Naive thymus-derived CD8-positive, alpha-beta T cell (primary cell): ENCODE measurements around the gene NCKAP5. TPM values are rescaled to one million over a fixed set of nuclear protein-coding genes. Genes with fewer than 3 reads are reported as not detected.

Experiments
- ATAC-seq, 2 donors: fragments of 150-1000 bp; cut with Tn5 transposase in 1 of 2; sonication (Bioruptor Pico), chemical (Tn5 transposase) in 1 of 2; 1 replicate in 1 of 2; 2 replicates in 1 of 2; pipeline ENCODE4 v1.10.0; 2021; ENCODE audit warnings: mild to moderate bottlenecking in 2 of 2, moderate library complexity in 2 of 2
- POLR2A ChIA-PET: fragments of 350-600 bp; sonication (Branson Sonifier 250); formaldehyde crosslinking; loops from one replicate; lab custom pipeline; 2021; ENCODE audit warnings: antibody characterized with exemption; lab: Charles Lee
- DNase-seq, 10 donors: peaks; one replicate each; pipeline versions ENCODE4 v3.0.0 to v3.0.0-alpha.2; 2020 to 2022
- H3K27ac Mint-ChIP-seq, 10 donors: one replicate each; pipeline ENCODE4 v1.8.0; 2020 to 2022; ENCODE audit warnings: mild to moderate bottlenecking in 10 of 10, mixed read lengths in 10 of 10, moderate library complexity in 4 of 10, inconsistent platforms in 1 of 10
- H3K27me3 Mint-ChIP-seq, 5 donors: one replicate each; pipeline ENCODE4 v1.8.0; 2021 to 2022; ENCODE audit warnings: mixed read lengths in 5 of 5
- H3K36me3 Mint-ChIP-seq, 3 donors: one replicate each; pipeline ENCODE4 v1.8.0; 2020 to 2022; ENCODE audit warnings: mixed read lengths in 3 of 3, mild to moderate bottlenecking in 2 of 3, inconsistent platforms in 1 of 3
- H3K4me1 Mint-ChIP-seq, 4 donors: one replicate each; pipeline ENCODE4 v1.8.0; 2021 to 2022; ENCODE audit warnings: mixed read lengths in 4 of 4
- H3K4me3 Mint-ChIP-seq, 10 donors: one replicate each; pipeline ENCODE4 v1.8.0; 2020 to 2022; ENCODE audit warnings: mild to moderate bottlenecking in 10 of 10, mixed read lengths in 10 of 10, moderate library complexity in 6 of 10, inconsistent platforms in 1 of 10
- H3K9me3 Mint-ChIP-seq, 9 donors: one replicate each; pipeline ENCODE4 v1.8.0; 2020 to 2022; ENCODE audit warnings: mixed read lengths in 9 of 9, mild to moderate bottlenecking in 3 of 9, inconsistent platforms in 1 of 9, moderate library complexity in 1 of 9
- polyA plus RNA-seq, 3 donors: library from polyadenylated mRNA; unstranded; fragments of 300-500 nt; fragmentation: Illumina TruSeq; gene quantifications; one replicate each; pipeline ENCODE4 v1.2.3, GENCODE V29; 2021
- total RNA-seq, 8 experiments: library from RNA in 2 of 8; stranded (reverse) in 2 of 8; gene quantifications; one replicate each; pipeline ENCODE4 v1.2.3 and lab custom pipeline; 2021 to 2026

NCKAP5 gene
- total and polyA plus RNA-seq, 5 experiments from 2014 or later, result not detected

DNA sequence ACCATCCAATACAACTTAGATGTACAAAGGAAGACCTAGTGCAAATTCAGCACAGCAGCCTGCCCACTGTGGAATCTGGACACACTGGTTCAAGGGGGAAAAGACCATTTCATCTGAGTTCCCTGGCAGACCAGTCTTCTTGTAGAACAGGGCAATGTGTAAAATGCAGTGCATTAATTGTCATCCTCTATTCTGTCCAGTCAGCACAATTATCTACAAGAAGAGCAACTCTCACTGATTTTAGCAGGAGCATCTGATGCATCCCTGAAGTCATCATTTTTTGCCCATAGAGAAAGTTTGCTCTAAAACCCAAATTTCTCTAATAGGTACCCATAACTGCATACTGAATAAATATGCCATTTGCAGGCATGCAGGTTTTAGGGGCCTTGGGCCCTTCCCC lies 816.4 kb downstream of the NCKAP5 start:
- POLR2A ChIA-PET, result no interaction called here
- H3K9me3 Mint-ChIP-seq, result peaks cover 0 to 19% (median 0%) of the 10 kb centered on the region in 9 donors
- H3K36me3 Mint-ChIP-seq, result no peaks in the 10 kb centered on the region
- H3K27ac Mint-ChIP-seq, result no peak overlapping the region
- ATAC-seq (no peak), DNase-seq (no peak)
- peaks cover 0 to 3% (median 0%) of the 10 kb centered on the region in 5 donors for H3K27me3 Mint-ChIP-seq
- H3K4me1 Mint-ChIP-seq, result no peaks in the 10 kb centered on the region
- H3K4me3 Mint-ChIP-seq, result no peak overlapping the region

DNA sequence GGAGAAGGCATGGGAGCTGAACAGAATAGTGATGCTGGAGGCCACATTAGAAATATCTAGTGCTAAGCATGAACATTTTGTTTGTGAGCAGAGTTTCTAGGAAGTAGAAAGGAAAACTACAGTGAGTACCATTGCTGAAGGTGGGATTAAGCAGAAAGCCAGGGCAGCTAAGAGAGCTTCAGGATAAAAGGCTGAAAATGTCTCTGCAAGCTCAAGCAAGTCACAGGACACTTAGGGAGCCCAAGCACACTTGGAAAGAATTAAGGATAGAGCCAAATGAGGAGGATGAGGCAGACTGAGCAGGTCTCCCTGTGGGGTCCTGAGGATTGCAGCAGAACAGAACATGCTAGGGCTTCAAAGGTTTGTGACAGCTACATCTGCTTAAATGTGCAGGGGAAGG lies 817.7 kb downstream of the NCKAP5 start:
- ATAC-seq, result no peak

DNA sequence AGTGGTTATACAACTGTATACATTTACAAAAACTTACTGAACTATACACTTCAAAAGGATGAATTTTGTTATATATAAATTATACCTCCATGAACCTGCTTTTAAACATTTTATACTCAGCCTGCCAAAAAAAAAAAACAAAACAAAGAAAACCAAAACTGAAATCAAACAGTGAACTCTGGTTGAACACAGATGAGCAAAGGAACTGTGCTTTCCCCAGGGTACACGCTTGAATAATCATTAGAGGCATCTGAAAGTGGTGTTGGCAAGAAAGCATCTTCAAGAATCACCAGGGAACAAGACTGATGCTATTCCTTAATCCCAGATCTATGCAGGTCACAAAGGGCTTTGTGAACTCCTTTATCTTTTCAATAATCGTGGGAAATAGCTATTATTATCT lies 821.2 kb downstream of the NCKAP5 start:
- no peak overlapping the region for H3K27ac Mint-ChIP-seq
- H3K4me1 Mint-ChIP-seq, result no peaks in the 10 kb centered on the region
- no peaks in the 10 kb centered on the region for H3K36me3 Mint-ChIP-seq
- no peak overlapping the region for H3K4me3 Mint-ChIP-seq
- H3K27me3 Mint-ChIP-seq, result peaks cover 0 to 3% (median 0%) of the 10 kb centered on the region in 5 donors
- ATAC-seq (no peak), DNase-seq (no peak)
- peaks cover 0 to 29% (median 3%) of the 10 kb centered on the region in 9 donors for H3K9me3 Mint-ChIP-seq
- POLR2A ChIA-PET, result no interaction called here

More for the DNA sequence above, 817.7 kb downstream of the NCKAP5 start:
- Mint-ChIP-seq H3K27ac (no peak overlapping the region), H3K27me3 (peaks cover 0 to 3% (median 0%) of the 10 kb centered on the region in 5 donors), H3K36me3 (no peaks in the 10 kb centered on the region), H3K4me3 (no peak overlapping the region), H3K4me1 (no peaks in the 10 kb centered on the region), H3K9me3 (peaks cover 0 to 22% (median 1%) of the 10 kb centered on the region in 9 donors)
- DNase-seq, result no peak
- POLR2A ChIA-PET, result no interaction called here

DNA sequence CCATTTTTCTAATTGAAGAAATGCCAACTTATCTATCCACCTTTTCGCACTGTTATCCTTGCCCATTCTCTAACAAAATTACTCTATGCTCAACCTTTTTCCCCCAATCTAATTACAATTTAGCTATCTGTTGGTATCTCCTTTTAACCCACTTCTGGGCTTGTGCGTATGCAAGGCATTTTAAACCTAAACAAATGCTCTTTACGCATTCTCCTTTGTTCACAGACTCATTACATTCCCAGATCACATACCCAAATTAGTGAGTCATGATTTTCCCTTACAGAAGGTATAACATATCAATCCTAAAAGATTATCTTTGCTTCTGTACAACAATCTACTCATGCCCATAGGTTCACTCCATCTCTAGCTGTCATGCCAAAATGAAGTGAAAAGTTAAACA lies 826.5 kb downstream of the NCKAP5 start:
- H3K27ac Mint-ChIP-seq, result no peak overlapping the region
- POLR2A ChIA-PET, result no interaction called here
- peaks cover 0 to 11% (median 0%) of the 10 kb centered on the region in 5 donors for H3K27me3 Mint-ChIP-seq
- no peak overlapping the region for H3K4me3 Mint-ChIP-seq
- peaks cover 0 to 29% (median 3%) of the 10 kb centered on the region in 9 donors for H3K9me3 Mint-ChIP-seq
- H3K4me1 Mint-ChIP-seq, result no peaks in the 10 kb centered on the region
- ATAC-seq (no peak), DNase-seq (no peak)
- H3K36me3 Mint-ChIP-seq, result no peaks in the 10 kb centered on the region

DNA sequence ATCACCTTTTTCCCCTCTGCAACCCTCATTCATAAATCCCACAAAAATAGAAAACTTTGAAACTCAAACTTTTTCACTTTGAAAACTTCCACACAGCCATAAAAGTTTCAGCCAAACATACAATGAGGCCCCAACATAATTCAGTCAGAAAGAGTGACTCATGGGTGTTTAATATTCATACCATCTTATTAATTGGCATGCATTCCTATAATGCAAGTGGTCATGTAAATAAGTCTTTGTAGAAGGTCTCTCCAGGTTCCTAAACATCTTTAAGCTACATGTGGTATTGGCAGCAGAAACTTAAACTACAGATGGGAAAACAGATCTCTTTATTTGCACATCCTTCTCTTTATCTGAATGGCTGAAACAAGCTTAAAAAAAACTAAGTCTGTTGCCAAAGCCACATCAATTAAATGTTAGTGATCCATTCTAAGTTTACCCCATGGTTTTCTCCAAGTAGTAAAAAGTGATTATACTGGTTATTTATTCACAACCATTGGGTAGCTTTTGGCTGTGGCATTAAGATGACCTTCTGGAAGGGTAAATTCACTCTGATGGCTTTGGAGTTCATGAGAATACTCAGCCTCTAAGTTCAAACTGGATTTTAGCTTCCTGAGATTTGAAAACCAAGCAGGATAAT lies 828.1 kb downstream of the NCKAP5 start:
- no peaks in the 10 kb centered on the region for H3K4me1 Mint-ChIP-seq
- peaks cover 0 to 11% (median 0%) of the 10 kb centered on the region in 5 donors for H3K27me3 Mint-ChIP-seq
- DNase-seq (no peak), ATAC-seq (no peak)
- H3K4me3 Mint-ChIP-seq, result no peak overlapping the region
- H3K27ac Mint-ChIP-seq, result no peak overlapping the region
- POLR2A ChIA-PET, result no interaction called here
- no peaks in the 10 kb centered on the region for H3K36me3 Mint-ChIP-seq
- H3K9me3 Mint-ChIP-seq, result peaks cover 0 to 23% (median 3%) of the 10 kb centered on the region in 9 donors

DNA sequence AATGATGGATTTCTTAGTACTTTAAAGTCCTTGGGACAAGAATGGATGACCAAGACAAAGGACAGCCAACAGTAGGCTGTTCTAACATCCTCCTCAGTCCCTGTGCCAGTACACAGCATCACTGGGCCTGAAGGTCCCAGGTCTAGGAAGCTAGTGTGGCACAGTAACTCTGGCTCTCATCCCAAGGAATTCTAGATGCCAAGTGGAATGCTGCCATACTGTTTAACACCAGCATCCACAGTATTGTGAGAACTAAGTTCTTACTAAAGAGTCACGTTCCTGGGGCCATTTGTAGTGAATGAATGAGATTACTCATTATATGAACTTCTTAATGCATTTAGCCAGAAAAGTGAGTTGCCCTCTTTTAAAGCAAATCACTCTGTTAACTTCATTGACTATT lies 830.0 kb downstream of the NCKAP5 start:
- H3K4me3 Mint-ChIP-seq, result no peak overlapping the region
- H3K4me1 Mint-ChIP-seq, result no peaks in the 10 kb centered on the region
- POLR2A ChIA-PET, result no interaction called here
- H3K36me3 Mint-ChIP-seq, result no peaks in the 10 kb centered on the region
- ATAC-seq (no peak), DNase-seq (no peak)
- no peak overlapping the region for H3K27ac Mint-ChIP-seq
- peaks cover 0 to 11% (median 0%) of the 10 kb centered on the region in 5 donors for H3K27me3 Mint-ChIP-seq
- peaks cover 0 to 7% (median 3%) of the 10 kb centered on the region in 9 donors for H3K9me3 Mint-ChIP-seq

DNA sequence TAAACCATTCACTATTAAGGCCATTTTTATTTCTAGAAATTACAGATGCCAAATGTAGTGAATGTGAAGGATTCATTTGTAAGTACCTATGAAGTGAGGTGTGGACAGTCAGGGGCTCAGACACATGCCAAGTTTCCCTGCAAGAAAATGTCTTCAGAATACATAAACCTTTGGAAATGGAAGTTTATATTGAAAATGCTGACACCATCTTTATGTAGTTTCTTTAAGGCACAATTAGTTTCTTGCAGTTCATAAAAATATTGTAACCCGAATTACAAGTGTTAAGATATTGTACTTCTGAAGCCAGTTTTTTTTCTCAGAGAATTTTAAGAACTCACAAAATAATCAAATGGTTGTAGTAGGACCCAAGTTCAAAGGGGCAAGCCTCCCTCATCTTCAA lies 832.2 kb downstream of the NCKAP5 start:
- H3K4me3 Mint-ChIP-seq, result no peak overlapping the region
- no peak overlapping the region for H3K27ac Mint-ChIP-seq
- H3K36me3 Mint-ChIP-seq, result no peaks in the 10 kb centered on the region
- no peak for DNase-seq
- no peak for ATAC-seq
- peaks cover 0 to 7% (median 0%) of the 10 kb centered on the region in 9 donors for H3K9me3 Mint-ChIP-seq
- no peaks in the 10 kb centered on the region for H3K4me1 Mint-ChIP-seq
- H3K27me3 Mint-ChIP-seq, result peaks cover 0 to 9% (median 0%) of the 10 kb centered on the region in 5 donors
- POLR2A ChIA-PET, result no interaction called here

DNA sequence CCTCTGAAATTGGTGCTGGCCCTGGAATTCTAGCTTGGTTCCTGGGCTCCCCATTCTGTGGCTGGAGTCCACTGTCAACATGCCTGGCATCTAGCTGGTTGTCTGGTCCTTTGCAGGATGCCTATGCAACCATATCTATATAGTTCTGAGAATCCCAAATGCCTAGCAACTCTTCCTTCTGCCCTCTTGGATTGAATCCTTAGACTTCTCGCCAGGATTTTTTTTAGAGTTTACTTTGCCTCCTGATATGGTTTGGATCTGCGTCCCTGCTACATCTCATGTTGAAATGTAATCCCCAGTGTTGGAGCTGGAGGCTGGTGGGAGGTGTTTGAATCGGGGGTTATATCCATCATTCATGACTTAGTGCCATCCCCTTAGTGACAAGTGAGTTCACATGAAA lies 833.3 kb downstream of the NCKAP5 start:
- no peaks in the 10 kb centered on the region for H3K4me1 Mint-ChIP-seq

DNA sequence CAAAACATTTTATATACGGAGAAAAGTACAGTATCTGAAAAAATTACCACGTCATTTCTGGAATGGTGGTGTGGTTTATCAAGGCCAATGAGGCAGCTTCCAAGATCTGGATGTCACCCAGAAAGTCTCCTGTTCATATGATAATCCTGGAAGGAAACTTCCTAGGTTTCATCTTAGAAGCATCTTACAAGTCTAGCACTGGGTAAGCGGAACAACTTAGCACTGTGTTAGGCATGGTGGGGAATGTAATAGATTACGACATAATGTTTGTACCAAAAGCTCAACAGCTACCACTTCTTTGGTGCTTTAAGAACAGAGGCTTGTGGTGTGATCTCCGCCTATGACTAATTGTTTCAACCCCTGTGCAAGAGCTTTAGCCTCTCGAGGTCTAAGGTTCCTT lies 835.2 kb downstream of the NCKAP5 start:
- peaks cover 0 to 8% (median 0%) of the 10 kb centered on the region in 5 donors for H3K27me3 Mint-ChIP-seq

More for the DNA sequence above, 833.3 kb downstream of the NCKAP5 start:
- no peak overlapping the region for H3K4me3 Mint-ChIP-seq
- H3K27me3 Mint-ChIP-seq, result peaks cover 0 to 8% (median 0%) of the 10 kb centered on the region in 5 donors
- no peak for ATAC-seq
- POLR2A ChIA-PET, result no interaction called here
- H3K27ac Mint-ChIP-seq, result no peak overlapping the region
- H3K9me3 Mint-ChIP-seq, result peaks cover 0 to 7% (median 0%) of the 10 kb centered on the region in 9 donors
- H3K36me3 Mint-ChIP-seq, result no peaks in the 10 kb centered on the region
- DNase-seq, result no peak

DNA sequence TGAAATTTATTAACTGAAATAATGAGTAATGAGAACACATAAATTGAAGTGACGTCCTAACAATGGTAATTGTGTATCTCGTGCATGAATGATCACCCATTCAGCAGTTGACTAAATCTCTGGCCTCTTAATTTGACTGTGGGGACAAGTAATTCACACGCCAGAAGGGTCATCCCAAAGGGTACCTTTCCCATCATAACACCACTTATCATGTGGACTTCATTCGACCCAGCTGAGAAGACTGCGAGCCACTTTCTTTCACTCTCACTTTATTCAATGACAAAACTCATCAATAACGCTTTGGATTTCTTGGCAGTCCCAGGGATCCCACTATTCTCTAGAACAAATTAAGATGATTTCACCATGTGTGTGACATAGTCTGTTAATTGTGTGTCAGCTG lies 835.6 kb downstream of the NCKAP5 start:
- no peaks in the 10 kb centered on the region for H3K36me3 Mint-ChIP-seq
- DNase-seq (no peak), ATAC-seq (no peak)
- no peaks in the 10 kb centered on the region for H3K4me1 Mint-ChIP-seq
- POLR2A ChIA-PET, result no interaction called here
- H3K4me3 Mint-ChIP-seq, result no peak overlapping the region
- no peak overlapping the region for H3K27ac Mint-ChIP-seq
- H3K27me3 Mint-ChIP-seq, result peaks cover 0 to 8% (median 0%) of the 10 kb centered on the region in 5 donors
- H3K9me3 Mint-ChIP-seq, result peaks cover 0 to 5% (median 0%) of the 10 kb centered on the region in 9 donors

More for the DNA sequence above, 835.2 kb downstream of the NCKAP5 start:
- Mint-ChIP-seq H3K27ac (no peak overlapping the region), H3K4me1 (no peaks in the 10 kb centered on the region), H3K36me3 (no peaks in the 10 kb centered on the region), H3K4me3 (no peak overlapping the region), H3K9me3 (peaks cover 0 to 7% (median 0%) of the 10 kb centered on the region in 9 donors)
- DNase-seq (no peak), ATAC-seq (no peak)
- POLR2A ChIA-PET, result no interaction called here

DNA sequence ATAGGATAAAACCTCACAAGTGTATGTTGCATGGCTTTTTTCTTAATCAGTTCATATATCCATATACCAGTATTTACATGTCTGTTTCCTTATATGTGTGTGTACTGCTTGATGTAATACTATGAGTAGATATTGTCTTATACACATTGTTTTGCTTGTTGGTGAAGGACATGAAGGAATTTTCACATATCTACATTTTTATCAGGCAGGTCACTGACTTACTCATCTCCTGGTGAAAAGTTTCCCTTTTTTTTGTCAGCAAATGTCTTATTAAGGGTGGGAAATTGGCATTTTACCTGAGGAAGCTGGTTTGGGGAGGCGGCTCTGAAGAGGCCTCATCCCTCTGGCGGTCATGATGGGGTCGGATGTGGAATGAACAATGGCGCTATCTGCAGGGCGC lies 836.8 kb downstream of the NCKAP5 start:
- POLR2A ChIA-PET, result no interaction called here
- no peak overlapping the region for H3K4me3 Mint-ChIP-seq
- no peak for ATAC-seq
- H3K9me3 Mint-ChIP-seq, result peaks cover 0 to 5% (median 0%) of the 10 kb centered on the region in 9 donors
- no peak overlapping the region for H3K27ac Mint-ChIP-seq
- H3K4me1 Mint-ChIP-seq, result no peaks in the 10 kb centered on the region
- H3K27me3 Mint-ChIP-seq, result peaks cover 0 to 10% (median 0%) of the 10 kb centered on the region in 5 donors
- no peak for DNase-seq
- H3K36me3 Mint-ChIP-seq, result no peaks in the 10 kb centered on the region

DNA sequence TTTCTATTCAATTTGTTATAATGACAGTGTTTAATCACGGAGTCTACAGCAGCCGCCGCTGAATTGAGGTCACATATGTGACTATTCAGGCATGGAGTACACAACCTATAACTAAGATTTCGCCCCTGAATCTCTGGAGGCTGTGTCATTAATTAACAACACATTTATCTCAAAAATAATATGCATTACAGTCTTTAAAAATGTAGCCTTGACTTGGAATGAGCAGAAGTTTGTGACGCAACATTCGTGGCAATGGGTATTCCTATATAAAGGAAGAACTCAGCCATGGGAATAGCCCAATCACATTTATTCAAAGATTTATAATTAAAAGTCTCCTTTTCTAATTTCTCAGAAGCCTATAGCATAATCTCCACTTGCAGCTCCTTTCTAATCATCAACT lies 837.7 kb downstream of the NCKAP5 start:
- Mint-ChIP-seq H3K9me3 (peaks cover 0 to 5% (median 0%) of the 10 kb centered on the region in 9 donors), H3K36me3 (no peaks in the 10 kb centered on the region), H3K27ac (no peak overlapping the region), H3K4me1 (no peaks in the 10 kb centered on the region), H3K4me3 (no peak overlapping the region), H3K27me3 (peaks cover 0 to 10% (median 0%) of the 10 kb centered on the region in 5 donors)
- no peak for ATAC-seq
- POLR2A ChIA-PET, result no interaction called here
- DNase-seq, result no peak

DNA sequence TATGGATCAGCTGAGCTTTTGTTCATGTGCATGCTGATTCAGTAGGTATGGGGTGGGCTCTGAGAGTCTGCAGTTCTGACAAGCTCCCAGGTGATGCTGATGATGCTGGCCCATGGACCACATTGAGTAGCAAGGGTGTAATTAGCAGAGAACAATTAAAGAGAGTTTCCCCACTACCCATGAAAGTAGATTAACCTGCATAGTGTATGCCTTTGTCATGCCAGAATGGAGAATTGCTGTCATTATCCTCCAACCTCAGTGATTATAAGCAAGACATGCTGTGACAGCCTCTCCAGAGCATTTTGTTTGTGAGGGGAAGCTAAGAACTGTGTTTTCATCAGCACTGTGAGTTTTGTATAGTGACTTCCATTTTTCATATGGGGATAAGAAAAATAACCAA lies 838.7 kb downstream of the NCKAP5 start:
- Mint-ChIP-seq H3K9me3 (peaks cover 0 to 5% (median 0%) of the 10 kb centered on the region in 9 donors), H3K27me3 (peaks cover 0 to 10% (median 0%) of the 10 kb centered on the region in 5 donors), H3K4me1 (no peaks in the 10 kb centered on the region), H3K36me3 (no peaks in the 10 kb centered on the region), H3K27ac (no peak overlapping the region), H3K4me3 (no peak overlapping the region)
- no peak for DNase-seq
- POLR2A ChIA-PET, result no interaction called here
- no peak for ATAC-seq

DNA sequence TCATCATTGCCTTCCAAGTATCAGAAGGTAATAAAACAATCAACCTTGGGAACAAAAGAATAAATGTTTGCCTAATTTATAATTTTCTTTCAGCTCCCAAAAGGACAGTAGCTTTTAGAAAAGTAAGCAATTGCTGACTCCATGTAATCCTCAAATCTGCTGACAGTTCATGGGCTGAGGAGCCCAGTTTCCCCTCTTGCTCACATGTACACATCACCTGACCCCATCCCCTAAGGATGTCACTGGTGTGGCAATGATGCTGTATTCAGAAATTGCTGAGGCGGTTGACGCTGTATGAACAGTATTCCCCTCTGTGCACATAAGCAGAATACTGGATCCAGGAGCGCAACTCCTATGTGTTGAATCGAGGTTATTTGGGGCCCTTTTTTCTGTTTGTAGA lies 842.1 kb downstream of the NCKAP5 start:
- no peak overlapping the region for H3K27ac Mint-ChIP-seq
- no peak for DNase-seq
- H3K4me3 Mint-ChIP-seq, result no peak overlapping the region
- H3K9me3 Mint-ChIP-seq, result peaks cover 0 to 10% (median 0%) of the 10 kb centered on the region in 9 donors
- H3K27me3 Mint-ChIP-seq, result peaks cover 0 to 9% (median 0%) of the 10 kb centered on the region in 5 donors
- POLR2A ChIA-PET, result no interaction called here
- H3K36me3 Mint-ChIP-seq, result peaks cover 0 to 5% (median 0%) of the 10 kb centered on the region in 3 donors
- H3K4me1 Mint-ChIP-seq, result no peaks in the 10 kb centered on the region
- ATAC-seq, result no peak
